ENCODE measurements around the gene MYH7.

DNA sequence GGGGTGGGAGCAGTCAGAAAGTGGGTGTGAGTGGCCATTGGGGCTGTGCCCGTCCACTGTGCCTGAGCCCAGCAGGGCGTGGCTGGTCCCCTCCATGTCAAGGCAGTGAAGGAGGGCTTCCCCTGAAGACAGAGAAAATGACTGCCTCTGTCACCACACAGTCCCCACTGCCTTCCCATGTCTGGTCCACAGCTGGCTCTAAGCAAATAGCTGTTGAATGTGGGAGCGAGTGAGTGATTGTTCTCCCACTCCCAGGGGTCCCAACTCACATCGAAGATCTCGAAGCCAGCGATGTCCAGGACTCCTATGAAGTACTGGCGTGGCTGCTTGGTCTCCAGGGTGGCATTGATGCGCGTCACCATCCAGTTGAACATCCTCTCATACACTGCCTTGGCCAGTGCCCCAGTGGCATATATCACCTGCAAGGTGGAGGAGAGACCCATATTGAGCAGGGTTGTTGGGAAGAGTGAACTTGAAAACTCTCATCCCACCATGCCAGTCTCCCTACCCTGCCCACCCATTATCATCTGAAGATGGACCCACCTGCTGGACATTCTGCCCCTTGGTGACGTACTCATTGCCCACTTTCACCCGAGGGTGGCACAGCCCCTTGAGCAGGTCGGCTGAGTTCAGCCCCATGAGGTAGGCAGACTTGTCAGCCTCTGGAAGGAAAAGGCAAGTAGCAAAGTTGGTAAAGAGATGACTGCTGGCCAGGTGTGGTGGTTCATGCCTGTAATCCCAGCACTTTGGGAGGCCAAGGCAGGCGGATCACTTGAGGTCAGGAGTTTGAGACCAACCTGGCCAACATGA is 6.6 kb downstream of the MYH7 start:
- no peak for TF ChIP-seq CTCF (IDR thresholded peaks at IDR 0.05)
- TF ChIP-seq POLR2A (IDR thresholded peaks at IDR 0.05), result no peak
